RKO (cell line): Measurements from ENCODE around the gene ZNF185.
"Not testable (repeated sequence)": the region's sequence is repeated elsewhere in the genome, so short reads cannot be mapped to it uniquely, and the experiment has no call there.

Source experiments
- DNase-seq: peaks from one replicate; pipeline ENCODE4 v3.0.0-alpha.2; 2016; ENCODE audit warnings: low spot score

ZNF185 gene

GRCh38 chrX:152895724-152896420 is 2.0 kb upstream of the ZNF185 start:
- no peak for DNase-seq

GRCh38 chrX:152896450-152896849 is 1.4 kb upstream of the ZNF185 start:
- DNase-seq: peak; percentile 35

- no peak for DNase-seq
Observed at GRCh38 chrX:152898442-152898841, 575 bp downstream of the ZNF185 start.

GRCh38 chrX:152899111-152899873 is 1.4 kb downstream of the ZNF185 start:
- DNase-seq: no peak

DNA sequence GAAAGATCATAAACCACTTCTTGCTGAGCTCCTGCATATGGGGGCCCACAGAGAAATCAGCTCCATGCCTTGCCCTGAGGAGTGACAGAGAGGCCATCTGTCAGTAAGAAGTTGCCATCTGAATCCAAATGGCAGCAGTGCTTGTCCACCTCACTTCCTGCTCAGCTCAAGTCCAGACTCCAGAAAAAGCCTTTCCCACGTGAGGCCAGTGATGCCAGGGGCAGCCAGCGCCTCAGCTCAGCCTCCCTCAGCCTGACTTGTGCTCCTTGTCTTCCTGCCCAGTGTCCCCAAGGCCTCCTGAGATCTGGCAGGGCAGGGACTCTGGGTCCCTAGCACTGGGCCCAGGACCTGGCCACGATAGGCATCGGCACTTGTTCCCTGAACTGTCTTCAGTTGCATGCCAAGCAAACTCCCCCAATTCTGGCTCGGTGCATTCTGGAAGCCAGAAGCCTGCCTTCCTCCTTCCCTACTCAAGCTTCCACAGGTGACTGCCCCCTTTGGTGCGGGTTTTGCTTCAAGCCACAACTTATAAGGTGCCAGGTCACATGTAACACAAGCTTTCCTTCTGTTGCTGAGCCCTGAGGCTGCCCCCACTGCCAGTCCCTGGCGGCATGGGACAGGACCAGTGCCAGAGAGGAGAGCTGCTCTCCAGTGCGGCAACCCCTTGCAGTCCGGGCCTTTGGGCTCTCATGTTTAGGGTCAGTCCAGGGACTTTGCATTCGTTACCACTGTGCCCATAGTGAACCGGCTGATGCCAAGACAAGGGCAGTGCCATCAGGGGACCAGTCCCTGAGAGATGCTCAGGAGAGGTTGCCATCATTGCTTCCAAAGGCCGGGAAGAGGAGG is 2.2 kb downstream of the ZNF185 start:
- no peak for DNase-seq

GRCh38 chrX:152900937-152901445 is 3.1 kb downstream of the ZNF185 start:
- no peak for DNase-seq

DNA sequence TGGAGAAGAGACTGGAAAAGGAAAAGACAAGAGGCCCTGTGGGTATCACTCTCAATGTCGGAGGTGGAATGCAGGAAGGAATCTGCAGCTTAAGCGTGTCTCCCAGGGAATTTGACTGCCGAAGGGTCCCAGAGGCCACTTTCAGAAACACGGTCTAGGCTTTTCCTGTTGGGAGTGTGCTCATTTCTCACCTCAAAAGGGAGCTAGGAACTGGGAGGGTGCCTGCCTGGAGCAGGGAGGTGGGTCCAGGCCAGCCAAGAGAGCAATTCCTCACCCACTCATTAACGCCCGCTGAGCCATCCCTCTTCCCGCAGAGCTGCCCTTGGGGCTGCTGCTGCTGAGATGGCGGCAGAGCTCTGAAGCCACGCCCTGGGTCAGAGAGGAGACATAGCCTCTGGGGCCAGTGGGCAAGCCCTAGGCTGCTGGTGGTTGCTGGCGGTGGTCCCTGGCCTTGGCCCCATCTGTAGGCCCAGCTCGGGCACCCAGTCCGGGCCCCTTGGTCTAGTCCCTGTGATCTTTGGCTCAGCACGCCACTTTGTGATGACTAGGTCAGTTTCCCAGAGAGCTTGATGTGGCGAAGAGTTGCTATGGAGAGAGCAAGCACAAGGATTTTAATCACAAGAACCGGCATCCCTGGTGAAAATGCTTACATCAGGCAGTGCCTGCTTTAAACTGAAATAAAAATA is 4.1 kb downstream of the ZNF185 start:
- DNase-seq: no peak

DNA sequence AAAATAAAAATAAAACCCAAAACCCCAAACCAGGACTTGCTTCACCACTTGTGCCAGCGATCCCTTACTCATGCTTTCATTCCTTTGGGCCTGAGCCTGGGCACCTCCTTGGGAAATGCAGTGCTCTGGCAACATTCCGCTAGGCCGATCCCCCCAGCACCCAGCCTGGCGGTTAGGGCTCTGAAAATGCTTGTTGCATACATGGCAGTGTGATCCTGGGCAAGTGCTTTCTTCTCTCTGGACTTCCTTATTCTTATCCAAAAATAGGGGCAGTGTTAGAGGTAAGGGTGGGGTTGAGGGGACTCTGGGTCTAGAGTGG is 4.6 kb downstream of the ZNF185 start:
- no peak for DNase-seq

- DNase-seq: no peak
Observed at GRCh38 chrX:152903589-152903988, 5.7 kb downstream of the ZNF185 start.

- DNase-seq: peak; percentile 65
Observed at GRCh38 chrX:152904151-152905080, 6.5 kb downstream of the ZNF185 start.

GRCh38 chrX:152905081-152905420 is 7.2 kb downstream of the ZNF185 start:
- DNase-seq: no peak

- DNase-seq: no peak
Observed at GRCh38 chrX:152907084-152907651, 9.3 kb downstream of the ZNF185 start.

DNA sequence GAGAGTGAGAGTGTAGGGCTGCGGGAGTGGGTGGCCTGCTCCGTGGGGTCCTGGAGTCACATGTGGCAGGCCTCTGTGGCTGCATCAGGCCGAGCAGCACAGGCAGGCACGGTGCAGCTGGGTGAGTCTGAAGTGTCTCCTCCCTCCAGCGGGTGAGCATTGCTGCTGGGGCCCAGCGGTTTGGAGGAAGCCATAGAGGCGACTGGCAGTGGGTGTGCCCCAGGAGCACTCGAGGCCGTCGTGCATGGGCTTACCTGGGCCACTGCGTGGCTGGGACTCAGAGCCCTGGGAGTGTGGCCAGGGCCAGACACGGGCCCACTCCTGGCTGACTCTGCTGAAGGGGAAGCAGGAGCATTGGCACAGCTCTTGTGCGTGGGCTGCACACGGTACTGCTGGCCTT is 10.6 kb downstream of the ZNF185 start:
- no peak for DNase-seq

- not testable (repeated sequence) for DNase-seq
Observed at GRCh38 chrX:152910018-152910417, 12.2 kb downstream of the ZNF185 start.

DNA sequence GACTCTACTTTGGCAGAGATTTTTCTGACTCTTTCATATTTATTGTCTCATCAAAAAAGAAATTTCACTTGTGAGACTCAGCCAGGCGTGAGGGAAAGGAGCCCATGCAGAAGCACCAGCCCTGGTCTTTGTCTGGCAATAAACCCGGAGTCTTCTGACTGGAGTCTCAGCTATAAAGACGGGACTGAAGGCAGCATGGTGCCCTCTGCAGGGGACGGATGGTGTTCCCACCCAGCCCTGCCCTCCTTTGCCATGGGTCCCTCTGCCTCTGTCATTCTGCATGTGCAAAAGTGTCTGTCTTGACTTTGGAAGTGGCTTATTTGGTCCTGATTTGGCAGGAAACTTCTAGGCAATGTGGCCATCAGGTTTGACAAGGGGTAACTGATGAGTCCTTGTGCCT is 14.2 kb downstream of the ZNF185 start:
- no peak for DNase-seq

GRCh38 chrX:152912641-152913040 is 14.8 kb downstream of the ZNF185 start:
- DNase-seq: no peak

DNA sequence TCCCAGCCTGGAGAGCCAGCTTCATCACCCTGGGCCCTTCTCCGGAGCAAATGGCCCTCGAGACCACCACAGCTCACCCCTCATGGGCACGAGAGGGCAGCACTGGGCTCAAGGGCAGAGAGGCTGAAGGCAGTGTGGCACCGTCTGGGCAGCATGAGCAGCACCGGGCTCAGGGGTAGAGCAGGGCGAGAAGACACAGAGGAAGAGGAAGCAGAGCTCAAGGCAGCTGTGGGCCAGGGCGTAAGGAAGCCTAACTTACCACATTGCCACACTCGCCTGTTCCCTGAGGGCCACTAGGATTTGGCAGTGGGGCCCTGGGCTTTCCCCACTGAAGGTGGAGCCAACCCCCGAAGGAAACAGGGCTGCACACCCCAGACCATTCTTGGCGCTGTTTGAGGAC is 15.5 kb downstream of the ZNF185 start:
- no peak for DNase-seq

- DNase-seq: no peak
Observed at GRCh38 chrX:152913910-152914309, 16.0 kb downstream of the ZNF185 start.

DNA sequence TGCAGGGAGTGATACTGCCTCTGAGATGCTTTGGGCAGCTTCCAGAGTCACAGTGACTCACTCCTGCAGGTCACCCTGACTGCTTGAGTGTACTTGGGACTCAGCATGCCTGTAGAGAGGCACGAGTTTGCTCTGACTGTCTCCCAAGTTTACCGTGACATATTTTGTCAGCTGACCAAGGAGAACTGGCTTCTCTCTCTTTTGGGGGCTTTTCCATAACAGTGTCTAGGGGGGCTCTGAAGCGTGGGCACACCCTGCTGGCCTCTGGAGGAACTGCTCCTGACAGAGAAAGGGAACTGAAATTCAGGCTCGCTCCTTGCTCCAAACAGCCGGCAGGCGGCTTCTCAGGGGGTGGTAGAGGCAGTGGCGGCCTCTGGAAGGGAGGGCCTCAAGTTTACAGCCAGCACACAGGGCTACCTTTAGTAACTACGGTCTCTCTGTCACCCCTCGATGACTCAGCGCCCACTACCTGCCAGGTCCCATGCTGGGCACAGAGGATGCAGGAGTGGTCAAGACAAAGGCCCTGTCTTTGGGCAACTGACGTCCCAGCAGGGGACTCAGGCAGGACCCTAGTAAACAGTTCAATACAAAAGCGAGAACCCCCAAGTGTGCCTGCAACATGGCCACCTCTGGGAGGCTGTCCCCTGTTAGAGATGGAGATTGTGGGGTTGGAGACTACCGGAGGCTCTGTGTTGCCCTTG is 17.8 kb downstream of the ZNF185 start:
- peak; percentile 61 for DNase-seq
